IPS-11a (cell line): ENCODE results near the gene SLC7A9.

Source experiments
- H3K4me3 ChIP-seq: one replicate; pipeline ENCODE4 v1.5.1; 2013; ENCODE audit warnings: low read depth, low read length, control low read depth

The SLC7A9 gene

GRCh38 chr19:32828643-32829344 is 40.8 kb downstream of the SLC7A9 start:
- H3K4me3 ChIP-seq: no peak overlapping the region

GRCh38 chr19:32828139-32828538 is 41.4 kb downstream of the SLC7A9 start:
- no peak overlapping the region for H3K4me3 ChIP-seq

DNA sequence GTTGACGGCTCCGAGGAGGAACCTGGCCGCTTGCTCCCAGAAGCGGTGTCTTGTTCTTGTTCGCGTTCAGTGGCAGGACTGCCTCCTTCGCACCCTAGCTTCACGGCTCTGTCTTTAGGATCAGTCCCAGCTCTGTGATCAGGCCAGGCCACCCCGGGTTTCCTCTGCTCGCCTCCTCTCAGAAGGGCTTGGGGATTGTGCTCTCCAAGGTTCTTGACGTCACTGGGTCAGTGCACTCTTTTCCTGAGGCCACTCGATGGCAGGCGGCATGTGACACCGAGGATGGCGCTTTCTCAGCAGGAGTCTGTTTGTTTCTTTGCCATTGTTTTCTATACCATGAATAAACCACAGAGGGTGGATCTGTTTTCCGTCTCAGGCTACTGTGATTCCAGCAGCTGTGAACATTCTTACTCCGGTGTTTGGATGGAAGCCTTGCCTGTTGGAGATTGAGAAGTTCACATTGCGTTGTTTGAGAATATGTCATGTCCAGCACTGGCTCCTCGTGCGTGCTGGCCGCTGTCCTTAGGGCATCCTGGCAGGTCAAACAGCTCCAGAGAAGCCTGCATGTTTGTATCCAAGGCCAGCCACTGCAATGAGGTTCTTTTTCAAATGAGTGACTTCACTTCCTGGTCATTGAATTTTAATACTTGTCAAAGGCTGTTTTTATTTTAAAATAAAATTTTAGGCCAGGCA is 44.5 kb downstream of the SLC7A9 start:
- no peak overlapping the region for H3K4me3 ChIP-seq

- no peak overlapping the region for H3K4me3 ChIP-seq
Observed at GRCh38 chr19:32824191-32824751, 45.3 kb downstream of the SLC7A9 start.

DNA sequence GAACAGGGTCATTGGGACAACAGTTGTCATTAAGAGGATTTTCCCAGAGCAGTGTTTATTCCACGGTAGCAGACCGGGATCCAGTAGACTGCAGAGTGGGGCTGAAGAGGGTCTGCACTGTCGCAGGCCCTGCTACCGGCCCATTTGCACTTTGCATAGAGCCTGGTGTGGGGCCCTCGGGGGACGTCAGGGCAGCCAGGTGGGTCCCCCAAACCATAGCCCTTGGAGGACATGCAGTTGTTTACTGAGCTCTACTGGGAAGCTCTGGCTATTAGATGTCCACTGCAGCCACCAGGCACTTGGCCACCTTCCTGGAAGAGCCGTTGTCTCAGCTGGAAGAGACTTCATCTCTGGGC is 45.8 kb downstream of the SLC7A9 start:
- no peak overlapping the region for H3K4me3 ChIP-seq

- H3K4me3 ChIP-seq: no peak overlapping the region
Observed at GRCh38 chr19:32822916-32823746, 46.4 kb downstream of the SLC7A9 start.

DNA sequence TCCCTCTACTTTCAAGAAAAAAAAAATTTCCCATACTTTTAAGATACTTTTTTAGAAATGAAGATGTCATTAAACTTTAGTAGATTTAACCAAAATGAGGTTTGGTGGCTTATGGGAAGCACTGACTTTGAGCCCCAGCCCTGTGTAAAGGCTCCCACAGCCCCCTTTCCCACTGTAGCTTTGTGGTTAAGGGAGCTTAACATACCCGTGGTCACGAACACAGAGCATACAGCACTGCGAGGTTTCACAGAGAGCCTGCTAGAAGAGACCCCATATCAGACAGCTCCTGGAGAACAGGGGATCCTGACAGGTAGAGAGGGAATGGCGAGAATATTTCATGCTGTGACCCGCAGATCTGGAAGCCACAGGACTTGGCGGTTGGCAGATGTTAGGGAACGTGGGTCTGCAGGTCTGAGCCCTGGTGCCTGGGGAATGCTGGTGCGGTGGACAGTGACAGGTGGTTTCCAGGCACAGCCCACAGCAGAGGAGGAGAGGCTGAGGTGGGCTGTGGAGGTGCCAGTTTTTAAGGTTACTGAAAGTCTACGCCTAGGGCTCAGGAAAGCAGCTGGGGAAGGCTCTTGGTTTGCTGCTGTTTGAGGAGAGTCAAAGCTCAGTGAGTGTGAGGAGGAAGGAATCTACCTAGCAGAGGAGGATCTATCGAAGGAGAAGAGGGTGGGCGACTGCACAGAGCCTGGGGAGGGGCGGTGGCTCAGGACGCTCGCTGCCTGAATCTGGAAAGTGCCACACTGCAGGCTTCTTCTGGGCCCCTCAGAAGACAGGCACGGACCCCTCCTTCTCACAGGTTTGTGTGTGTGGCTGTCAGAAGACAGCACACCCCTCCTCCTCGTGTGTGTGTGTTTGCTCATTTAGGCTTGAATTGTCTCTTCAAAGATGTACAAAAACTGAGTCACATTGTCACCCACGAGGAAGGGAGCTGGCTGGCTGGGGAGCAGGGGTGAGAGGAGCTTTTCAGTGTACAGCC is 49.9 kb downstream of the SLC7A9 start:
- no peak overlapping the region for H3K4me3 ChIP-seq

GRCh38 chr19:32818536-32818935 is 51.0 kb downstream of the SLC7A9 start:
- H3K4me3 ChIP-seq: no peak overlapping the region

GRCh38 chr19:32817569-32818476 is 51.7 kb downstream of the SLC7A9 start:
- no peak overlapping the region for H3K4me3 ChIP-seq

- H3K4me3 ChIP-seq: no peak overlapping the region
Observed at GRCh38 chr19:32816555-32817099, 52.9 kb downstream of the SLC7A9 start.

GRCh38 chr19:32814624-32815023 is 54.9 kb downstream of the SLC7A9 start:
- H3K4me3 ChIP-seq: no peak overlapping the region

- no peak overlapping the region for H3K4me3 ChIP-seq
Observed at GRCh38 chr19:32813862-32814425, 55.6 kb downstream of the SLC7A9 start.

GRCh38 chr19:32812571-32812970 is 57.0 kb downstream of the SLC7A9 start:
- H3K4me3 ChIP-seq: no peak overlapping the region

GRCh38 chr19:32812036-32812435 is 57.5 kb downstream of the SLC7A9 start:
- no peak overlapping the region for H3K4me3 ChIP-seq

GRCh38 chr19:32811151-32811550 is 58.4 kb downstream of the SLC7A9 start:
- no peak overlapping the region for H3K4me3 ChIP-seq

- no peak overlapping the region for H3K4me3 ChIP-seq
Observed at GRCh38 chr19:32810452-32810851, 59.1 kb downstream of the SLC7A9 start.

- H3K4me3 ChIP-seq: no peak overlapping the region
Observed at GRCh38 chr19:32809754-32810153, 59.8 kb downstream of the SLC7A9 start.

GRCh38 chr19:32809254-32809653 is 60.3 kb downstream of the SLC7A9 start:
- H3K4me3 ChIP-seq: no peak overlapping the region

DNA sequence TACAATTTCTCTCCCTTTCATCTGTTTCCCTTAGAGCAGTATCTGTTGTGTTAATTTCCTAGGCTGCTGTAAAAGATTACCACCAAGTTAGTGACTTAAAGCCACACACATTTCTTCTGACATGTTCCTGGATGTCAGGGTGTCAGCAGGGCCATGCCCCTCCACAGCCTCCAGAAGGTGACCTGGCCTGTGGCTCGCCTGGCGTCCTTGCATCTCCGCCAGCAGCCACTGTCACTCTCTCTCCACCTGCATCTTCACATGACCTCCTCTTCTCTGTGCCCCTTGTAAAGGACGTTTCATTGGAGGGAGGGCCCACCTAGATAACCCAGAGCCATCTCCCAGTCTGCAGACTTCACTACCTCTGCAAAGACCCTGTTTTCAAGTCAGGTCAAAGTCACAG is 61.3 kb downstream of the SLC7A9 start:
- H3K4me3 ChIP-seq: no peak overlapping the region
